HEK293 (cell line): ENCODE measurements around the gene PLEKHA1.
A peak's percentile ranks its signal among the peaks of the same experiment; 100 is the strongest.

ENCODE experiments used
- CTCF ChIA-PET: fragments of 350-600 bp; formaldehyde crosslinking; extraction: SDS; loops from one replicate; lab custom pipeline; 2021; ENCODE audit warnings: antibody characterized with exemption; lab: Yijun Ruan, JAX
- POLR2A ChIA-PET: fragments of 300-600 bp; formaldehyde crosslinking; extraction: SDS; loops from one replicate; lab custom pipeline; 2020; ENCODE audit warnings: antibody characterized with exemption, inconsistent platforms; lab: Yijun Ruan, JAX
- H3K27ac ChIP-seq: fragments of 200-500 bp; sonication (Bioruptor generic); 2 replicates; pipeline ENCODE4 v1.5.1; 2014; ENCODE audit warnings: low read depth, low read length, control low read depth, inconsistent platforms; ENCODE audit errors: extremely low read depth
- H3K36me3 ChIP-seq, 2 experiments: fragments of 200-500 bp in 1 of 2; sonication (Bioruptor generic) in 1 of 2; 1 replicate in 1 of 2; 2 replicates in 1 of 2; pipeline ENCODE4 v1.5.1; 2014 to 2017; ENCODE audit warnings: inconsistent platforms in 2 of 2, low read length in 2 of 2; ENCODE audit not compliant: control insufficient read depth in 2 of 2, insufficient read depth in 1 of 2
- H3K4me1 ChIP-seq: fragments of 200-500 bp; sonication (Bioruptor generic); 2 replicates; pipeline ENCODE4 v1.5.1; 2014; ENCODE audit warnings: mild to moderate bottlenecking, low read length, inconsistent platforms; ENCODE audit not compliant: control insufficient read depth, insufficient read depth
- H3K4me3 ChIP-seq: 2 replicates; pipeline ENCODE4 v1.5.1; 2011; ENCODE audit warnings: low read depth, mild to moderate bottlenecking, control low read depth, low read length, moderate library complexity
- H3K9me3 ChIP-seq: fragments of 200-500 bp; sonication (Bioruptor generic); 2 replicates; pipeline ENCODE4 v1.5.1; 2014; ENCODE audit warnings: low read depth, low read length, inconsistent platforms; ENCODE audit not compliant: control insufficient read depth, insufficient read depth
- KLF10 ChIP-seq: fragments of 450-650 bp; IDR thresholded peaks from 2 replicates; pipeline ENCODE4 v1.5.1; 2018; ENCODE audit warnings: missing biosample characterization, mild to moderate bottlenecking, missing genetic modification characterization
- KLF16 ChIP-seq: fragments of 450-650 bp; formaldehyde crosslinking; IDR thresholded peaks from 2 replicates; pipeline ENCODE4 v1.5.1; 2017; ENCODE audit warnings: missing biosample characterization, missing genetic modification characterization
- PRDM4 ChIP-seq: fragments of 450-650 bp; formaldehyde crosslinking; IDR thresholded peaks from 2 replicates; pipeline ENCODE4 v1.5.1; 2017; ENCODE audit warnings: missing biosample characterization, missing genetic modification characterization
- SALL2 ChIP-seq: fragments of 450-650 bp; formaldehyde crosslinking; IDR thresholded peaks from 2 replicates; pipeline ENCODE4 v1.5.0; 2017; ENCODE audit warnings: missing biosample characterization, mild to moderate bottlenecking, missing genetic modification characterization, borderline replicate concordance
- SCRT2 ChIP-seq: fragments of 450-650 bp; formaldehyde crosslinking; IDR thresholded peaks from 2 replicates; pipeline ENCODE4 v1.5.1; 2016; ENCODE audit warnings: missing biosample characterization, missing genetic modification characterization
- SP7 ChIP-seq: fragments of 450-650 bp; formaldehyde crosslinking; IDR thresholded peaks from 2 replicates; pipeline ENCODE4 v1.5.1; 2016; ENCODE audit warnings: missing biosample characterization, missing genetic modification characterization
- TCF7L2 ChIP-seq: IDR thresholded peaks from 2 replicates; pipeline ENCODE4 v1.6.1; 2011; ENCODE audit warnings: low read depth, mild to moderate bottlenecking, inconsistent platforms, low read length, moderate library complexity, borderline replicate concordance
- ZBTB10 ChIP-seq: fragments of 450-650 bp; formaldehyde crosslinking; IDR thresholded peaks from 2 replicates; pipeline ENCODE4 v1.5.1; 2016; ENCODE audit warnings: missing biosample characterization, missing genetic modification characterization
- ZBTB6 ChIP-seq: fragments of 450-650 bp; formaldehyde crosslinking; IDR thresholded peaks from 2 replicates; pipeline ENCODE4 v1.5.1; 2017; ENCODE audit warnings: missing biosample characterization, missing genetic modification characterization
- ZEB2 ChIP-seq: fragments of 450-650 bp; formaldehyde crosslinking; IDR thresholded peaks from 2 replicates; pipeline ENCODE4 v1.5.1; 2016; ENCODE audit warnings: missing biosample characterization, missing genetic modification characterization
- ZFP41 ChIP-seq: fragments of 450-650 bp; formaldehyde crosslinking; IDR thresholded peaks from 2 replicates; pipeline ENCODE4 v1.5.1; 2016; ENCODE audit warnings: missing biosample characterization, missing genetic modification characterization, borderline replicate concordance
- ZNF121 ChIP-seq: fragments of 450-650 bp; formaldehyde crosslinking; IDR thresholded peaks from 2 replicates; pipeline ENCODE4 v1.5.1; 2016; ENCODE audit warnings: missing biosample characterization, missing genetic modification characterization
- ZNF184 ChIP-seq: fragments of 450-650 bp; IDR thresholded peaks from 2 replicates; pipeline ENCODE4 v1.5.1; 2018; ENCODE audit warnings: missing biosample characterization, mild to moderate bottlenecking, missing genetic modification characterization
- ZNF37A ChIP-seq: fragments of 450-650 bp; IDR thresholded peaks from 2 replicates; pipeline ENCODE4 v1.5.1; 2018; ENCODE audit warnings: missing biosample characterization, missing genetic modification characterization
- ZNF398 ChIP-seq: fragments of 450-650 bp; formaldehyde crosslinking; IDR thresholded peaks from 2 replicates; pipeline ENCODE4 v1.5.1; 2017; ENCODE audit warnings: missing biosample characterization, missing genetic modification characterization
- ZNF404 ChIP-seq: fragments of 450-650 bp; formaldehyde crosslinking; IDR thresholded peaks from 2 replicates; pipeline ENCODE4 v1.5.1; 2017; ENCODE audit warnings: missing biosample characterization, missing genetic modification characterization
- ZNF529 ChIP-seq: fragments of 450-650 bp; formaldehyde crosslinking; IDR thresholded peaks from 2 replicates; pipeline ENCODE4 v1.5.1; 2017; ENCODE audit warnings: missing genetic modification characterization, missing biosample characterization; ENCODE audit not compliant: insufficient replicate concordance
- ZNF548 ChIP-seq: fragments of 450-650 bp; formaldehyde crosslinking; IDR thresholded peaks from 2 replicates; pipeline ENCODE4 v1.5.1; 2016; ENCODE audit warnings: missing biosample characterization, missing genetic modification characterization
- ZNF580 ChIP-seq: fragments of 450-650 bp; formaldehyde crosslinking; IDR thresholded peaks from 2 replicates; pipeline ENCODE4 v1.5.1; 2016; ENCODE audit warnings: missing biosample characterization, missing genetic modification characterization
- ZNF701 ChIP-seq: fragments of 450-650 bp; formaldehyde crosslinking; IDR thresholded peaks from 2 replicates; pipeline ENCODE4 v1.5.1; 2016; ENCODE audit warnings: missing biosample characterization, missing genetic modification characterization
- ZSCAN18 ChIP-seq: fragments of 450-650 bp; formaldehyde crosslinking; IDR thresholded peaks from 2 replicates; pipeline ENCODE4 v1.5.1; 2016; ENCODE audit warnings: missing biosample characterization, missing genetic modification characterization

The PLEKHA1 gene

GRCh38 chr10:122390679-122391078 is 16.2 kb downstream of the PLEKHA1 start:
- CTCF ChIA-PET, result interaction anchor here (1.1 to 1.4 kb wide), 2 partner anchors 92 to 123 kb away, joined by 3 to 6 read pairs; no protein-coding TSS in a partner anchor
- POLR2A ChIA-PET, result no interaction called here
- no peak for TF ChIP-seq ZNF701 (tag by site-specific recombination)
- TF ChIP-seq ZNF184 (tag by site-specific recombination), result 0 out of 2 replicates have a peak, but pooled peaks have one; percentile 62

GRCh38 chr10:122391875-122392274 is 17.4 kb downstream of the PLEKHA1 start:
- POLR2A ChIA-PET, result no interaction called here
- H3K27ac ChIP-seq, result no peak overlapping the region
- no peak overlapping the region for H3K4me3 ChIP-seq
- CTCF ChIA-PET, result interaction anchor here (0.9 kb wide), 1 partner anchor 43 kb away, joined by 3 read pairs; no protein-coding TSS in a partner anchor
- no peak for TF ChIP-seq ZNF404 (tag by site-specific recombination)
- TF ChIP-seq TCF7L2, result no peak
- TF ChIP-seq ZEB2 (tag by site-specific recombination), result no peak
- TF ChIP-seq ZBTB10, result no peak
- TF ChIP-seq ZNF529, result no peak
- TF ChIP-seq ZNF701 (tag by site-specific recombination), result no peak
- no peak for TF ChIP-seq SP7 (tag by site-specific recombination)
- no peaks in the 10 kb centered on the region for H3K9me3 ChIP-seq
- peaks cover 3% of the 10 kb centered on the region; the same call in 1 of the 2 replicates for H3K4me1 ChIP-seq
- H3K36me3 ChIP-seq, result peaks cover 17 to 25% of the 10 kb centered on the region in 2 experiments

More at GRCh38 chr10:122390679-122391078, 16.2 kb downstream of the PLEKHA1 start:
- Histone ChIP-seq H3K27ac (no peak overlapping the region), H3K36me3 (peaks cover 13 to 20% of the 10 kb centered on the region in 2 experiments), H3K9me3 (no peaks in the 10 kb centered on the region), H3K4me1 (peaks cover 3% of the 10 kb centered on the region; the same call in 1 of the 2 replicates), H3K4me3 (no peak overlapping the region)

- ChIA-PET POLR2A (no interaction called here), CTCF (interaction anchor here (0.5 to 0.6 kb wide), 2 partner anchors 171 to 311 kb away, joined by 3 to 6 read pairs; no protein-coding TSS in a partner anchor)
- TF ChIP-seq KLF16 (tag by site-specific recombination), result no peak
- TF ChIP-seq PRDM4 (tag by site-specific recombination), result no peak
- no peak for TF ChIP-seq ZBTB6 (tag by site-specific recombination)
- TF ChIP-seq ZEB2 (tag by site-specific recombination), result no peak
- no peak for TF ChIP-seq KLF10 (tag by site-specific recombination)
- TF ChIP-seq SCRT2, result no peak
- TF ChIP-seq ZSCAN18 (tag by site-specific recombination), result no peak
- no peak for TF ChIP-seq SALL2 (tag by site-specific recombination)
- no peak for TF ChIP-seq ZNF37A (tag by site-specific recombination)
- no peak for TF ChIP-seq ZNF548 (tag by site-specific recombination)
- TF ChIP-seq ZNF398, result no peak
- no peak for TF ChIP-seq ZFP41 (tag by site-specific recombination)
- no peak for TF ChIP-seq ZNF121 (tag by site-specific recombination)
- no peak for TF ChIP-seq ZNF580 (tag by site-specific recombination)
These were observed 18.3 kb downstream of the PLEKHA1 start for GRCh38 chr10:122392835-122393234.

More at GRCh38 chr10:122392835-122393234, 18.3 kb downstream of the PLEKHA1 start:
- Histone ChIP-seq H3K9me3 (no peaks in the 10 kb centered on the region), H3K4me1 (peaks cover 3% of the 10 kb centered on the region; the same call in 1 of the 2 replicates), H3K36me3 (peaks cover 17 to 30% of the 10 kb centered on the region in 2 experiments), H3K27ac (no peak overlapping the region), H3K4me3 (no peak overlapping the region)
